Gastrocnemius medialis (tissue), 4 donors: ENCODE measurements around the gene MORN3.

ENCODE experiments used
- POLR2A ChIP-seq, 2 donors: fragments of 450-650 bp; IDR thresholded peaks; one replicate each; pipeline ENCODE4 v1.6.1; 2017; ENCODE audit warnings: antibody characterized with exemption in 2 of 2, mild to moderate bottlenecking in 2 of 2, moderate library complexity in 2 of 2
- TF ChIP-seq, protein P1 (sequence below), 5 experiments: fragments of 450-650 bp in 3 of 5; fragments of 200-600 bp in 2 of 5; sonication (generic) in 2 of 5; IDR thresholded peaks in 4 of 5; conservative IDR thresholded peaks in 1 of 5; 1 replicate in 4 of 5; 2 replicates in 1 of 5; pipeline ENCODE4 v1.5.1; 2016 to 2019; ENCODE audit warnings: antibody characterized with exemption in 5 of 5, mild to moderate bottlenecking in 3 of 5, moderate library complexity in 3 of 5

DNA sequence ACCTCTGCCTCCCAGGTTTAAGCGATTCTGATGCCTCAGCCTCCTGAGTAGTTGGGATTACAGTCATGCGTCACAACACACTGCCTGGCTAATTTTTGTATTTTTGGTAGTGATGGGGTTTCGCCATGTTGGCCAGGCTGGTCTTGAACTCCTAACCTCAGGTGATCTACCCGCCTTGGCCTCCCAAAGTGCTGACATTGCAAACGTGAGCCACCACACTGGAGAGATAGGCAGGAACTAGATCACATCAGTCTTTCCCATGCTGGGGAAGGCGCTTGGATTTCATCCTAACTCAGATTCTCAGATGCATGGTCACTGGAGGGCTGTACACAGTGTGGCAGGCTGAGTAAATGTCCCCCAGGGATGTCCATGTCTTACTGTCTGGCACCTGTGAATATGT lies 61.2 kb downstream of the MORN3 start:
- TF ChIP-seq, protein P1, sequence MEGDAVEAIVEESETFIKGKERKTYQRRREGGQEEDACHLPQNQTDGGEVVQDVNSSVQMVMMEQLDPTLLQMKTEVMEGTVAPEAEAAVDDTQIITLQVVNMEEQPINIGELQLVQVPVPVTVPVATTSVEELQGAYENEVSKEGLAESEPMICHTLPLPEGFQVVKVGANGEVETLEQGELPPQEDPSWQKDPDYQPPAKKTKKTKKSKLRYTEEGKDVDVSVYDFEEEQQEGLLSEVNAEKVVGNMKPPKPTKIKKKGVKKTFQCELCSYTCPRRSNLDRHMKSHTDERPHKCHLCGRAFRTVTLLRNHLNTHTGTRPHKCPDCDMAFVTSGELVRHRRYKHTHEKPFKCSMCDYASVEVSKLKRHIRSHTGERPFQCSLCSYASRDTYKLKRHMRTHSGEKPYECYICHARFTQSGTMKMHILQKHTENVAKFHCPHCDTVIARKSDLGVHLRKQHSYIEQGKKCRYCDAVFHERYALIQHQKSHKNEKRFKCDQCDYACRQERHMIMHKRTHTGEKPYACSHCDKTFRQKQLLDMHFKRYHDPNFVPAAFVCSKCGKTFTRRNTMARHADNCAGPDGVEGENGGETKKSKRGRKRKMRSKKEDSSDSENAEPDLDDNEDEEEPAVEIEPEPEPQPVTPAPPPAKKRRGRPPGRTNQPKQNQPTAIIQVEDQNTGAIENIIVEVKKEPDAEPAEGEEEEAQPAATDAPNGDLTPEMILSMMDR (IDR thresholded peaks at IDR 0.05 in 4 of 5, conservative IDR thresholded peaks at IDR 0.05 in 1 of 5), result no peak
- no peak for TF ChIP-seq POLR2A (IDR thresholded peaks at IDR 0.05)
